Suppressor macrophage treated with lipopolysaccharide for 4 hours (primary cell): ENCODE data around the gene GMPS.
"Not testable (repeated sequence)": the region's sequence is repeated elsewhere in the genome, so short reads cannot be mapped to it uniquely, and the experiment has no call there.

Experiments used
- DNase-seq: peaks from one replicate; pipeline ENCODE4 v3.0.0-alpha.2; 2020

Gene GMPS

GRCh38 chr3:155872904-155873646 lies 2.6 kb downstream of the GMPS start:
- DNase-seq: peak; percentile 51

DNA sequence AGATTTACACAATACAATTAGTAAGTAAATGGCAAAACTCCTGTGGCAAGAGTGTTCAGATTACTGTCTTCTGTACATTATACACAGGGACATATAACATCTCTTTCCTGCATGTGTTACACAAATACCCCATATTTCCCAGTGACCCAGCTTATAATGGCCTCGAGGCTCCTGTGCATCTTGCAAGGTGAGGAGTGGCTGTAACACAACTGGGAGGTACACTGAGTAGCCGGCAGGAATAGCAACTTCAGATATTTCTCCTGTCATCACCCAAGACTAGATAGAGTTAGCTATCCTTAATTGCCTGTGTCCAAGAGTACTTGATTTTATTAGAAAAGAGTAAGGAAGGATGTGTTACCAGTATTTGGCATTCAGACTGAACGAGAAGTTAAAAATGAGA lies 5.6 kb downstream of the GMPS start:
- DNase-seq: no peak

- DNase-seq: no peak
These were observed 6.1 kb downstream of the GMPS start for GRCh38 chr3:155876503-155876902.

GRCh38 chr3:155880286-155880685 lies 9.8 kb downstream of the GMPS start:
- DNase-seq: no peak

GRCh38 chr3:155884292-155884691 lies 13.8 kb downstream of the GMPS start:
- DNase-seq: no peak

DNA sequence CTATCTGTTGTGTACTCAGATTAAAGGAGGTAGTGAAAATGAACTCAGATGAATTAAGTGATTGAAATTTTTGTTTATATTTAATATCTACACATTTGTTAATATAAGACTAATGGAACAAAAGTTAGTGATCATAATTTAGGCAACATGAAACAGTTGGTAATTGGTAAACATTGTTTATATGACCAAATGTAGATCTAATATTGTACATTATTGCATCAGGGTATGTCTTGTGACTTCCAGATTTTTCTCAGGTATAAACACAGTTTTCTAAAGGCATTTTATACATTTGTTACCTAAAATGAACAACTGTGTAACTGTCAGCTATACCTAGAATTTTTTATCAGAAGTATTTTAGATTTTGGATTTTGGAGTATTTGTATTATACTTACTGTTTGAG lies 14.8 kb downstream of the GMPS start:
- DNase-seq: no peak

DNA sequence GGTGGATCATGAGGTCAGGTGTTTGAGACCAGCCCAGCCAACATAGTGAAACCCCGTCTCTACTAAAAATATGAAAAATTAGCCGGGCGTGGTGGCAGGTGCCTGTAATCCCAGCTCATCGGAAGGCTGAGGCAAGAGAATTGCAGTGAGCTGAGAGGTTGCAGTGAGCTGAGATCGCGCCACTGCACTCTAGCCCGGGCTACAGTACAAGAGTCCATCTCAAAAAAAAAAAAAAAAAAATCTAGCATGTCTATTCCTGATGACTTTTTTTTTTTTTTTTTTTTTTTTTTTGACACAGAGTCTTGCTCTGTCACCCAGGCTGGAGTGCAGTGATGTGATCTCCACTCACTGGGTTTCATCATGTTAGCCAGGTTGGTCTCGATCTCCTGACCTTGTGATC lies 15.9 kb downstream of the GMPS start:
- DNase-seq: not testable (repeated sequence)

DNA sequence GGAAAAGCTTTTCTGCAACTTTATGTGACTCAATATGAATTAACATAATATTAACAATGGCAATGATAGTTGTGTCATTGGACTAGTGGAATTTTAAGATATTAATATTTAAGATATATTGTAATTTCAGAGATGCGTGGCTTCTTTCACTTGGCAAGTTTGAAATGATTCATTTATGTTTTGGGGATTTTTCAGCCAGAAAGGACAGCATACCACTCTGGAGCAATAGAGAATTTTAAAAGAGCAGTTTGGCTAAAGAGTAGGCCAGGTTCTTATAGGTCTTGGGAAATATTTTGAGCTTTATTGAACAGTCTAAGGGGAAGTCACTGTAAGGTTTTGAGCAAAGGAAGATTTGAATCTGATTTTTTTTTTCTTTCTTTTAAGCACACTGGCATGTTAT lies 16.5 kb downstream of the GMPS start:
- DNase-seq: no peak

GRCh38 chr3:155889212-155889611 lies 18.8 kb downstream of the GMPS start:
- DNase-seq: no peak

DNA sequence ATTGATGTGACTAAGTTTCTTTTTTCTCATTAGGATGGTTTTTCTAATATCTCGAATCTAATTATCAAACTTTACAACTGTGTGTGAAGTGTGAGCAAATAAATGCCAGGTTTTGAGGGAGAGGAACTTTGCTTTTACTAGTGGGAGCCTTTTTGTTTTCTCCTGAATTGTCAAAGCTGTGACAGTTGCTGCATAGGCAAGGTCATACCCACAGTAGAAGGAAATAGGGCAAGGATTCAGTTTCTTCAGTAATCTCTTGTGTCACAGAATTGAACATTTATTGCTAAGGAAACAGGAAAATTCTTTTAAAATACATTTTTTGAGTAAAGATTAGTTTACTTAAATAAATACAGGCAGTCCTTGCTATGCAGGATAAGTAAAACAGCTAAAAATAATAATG lies 19.5 kb downstream of the GMPS start:
- DNase-seq: no peak

- no peak for DNase-seq
These were observed 20.3 kb downstream of the GMPS start for GRCh38 chr3:155890671-155891190.

GRCh38 chr3:155891321-155891720 lies 20.9 kb downstream of the GMPS start:
- no peak for DNase-seq

DNA sequence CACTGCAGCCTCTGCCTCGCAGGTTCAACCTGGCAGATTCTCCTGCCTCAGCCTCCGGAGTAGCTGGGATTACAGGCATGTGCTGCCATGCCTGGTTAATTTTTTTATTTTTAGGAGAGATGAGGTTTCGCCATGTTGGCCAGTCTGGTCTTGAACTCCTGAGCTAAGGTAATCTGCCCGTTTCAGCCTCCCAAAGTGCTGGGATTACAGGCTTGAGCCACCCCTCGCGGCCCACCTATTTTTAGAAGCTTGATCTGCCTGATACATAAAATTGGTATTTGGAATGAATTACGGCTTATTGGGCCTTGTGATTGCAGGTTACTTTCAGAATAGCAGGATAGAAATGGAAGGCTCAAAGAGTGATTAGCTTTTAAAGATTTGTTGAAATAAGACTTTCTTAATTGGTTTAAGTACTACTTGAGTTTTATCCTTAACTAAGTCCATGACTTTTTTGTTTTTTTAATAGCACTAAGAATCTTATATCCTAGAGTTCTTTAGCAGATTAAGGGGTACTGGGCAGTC lies 25.0 kb downstream of the GMPS start:
- no peak for DNase-seq

GRCh38 chr3:155906900-155907299 lies 36.5 kb downstream of the GMPS start:
- no peak for DNase-seq

GRCh38 chr3:155908086-155908485 lies 37.6 kb downstream of the GMPS start:
- no peak for DNase-seq

GRCh38 chr3:155908605-155909004 lies 38.2 kb downstream of the GMPS start:
- DNase-seq: no peak

DNA sequence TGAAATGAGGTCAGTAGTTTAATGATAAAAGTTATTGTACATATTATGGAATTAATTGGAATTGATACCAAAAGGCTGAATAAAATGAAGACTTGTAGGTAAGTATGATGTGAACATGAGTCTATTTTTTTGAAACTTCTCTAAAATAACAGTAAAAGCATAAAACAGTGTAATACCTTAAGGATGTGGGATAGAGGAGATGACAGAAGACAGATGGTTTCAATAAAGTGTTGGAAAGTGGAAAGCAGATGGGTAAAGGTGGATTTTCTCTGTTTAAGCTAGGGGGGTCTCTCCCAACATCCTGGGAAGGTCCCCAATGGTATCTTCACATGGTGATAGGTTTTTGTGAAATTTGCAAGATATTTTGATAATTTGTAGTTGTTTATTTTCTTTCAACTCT lies 41.6 kb downstream of the GMPS start:
- DNase-seq: no peak

GRCh38 chr3:155912579-155913190 lies 42.2 kb downstream of the GMPS start:
- DNase-seq: no peak

GRCh38 chr3:155917781-155918180 lies 47.3 kb downstream of the GMPS start:
- peak; percentile 1 for DNase-seq

DNA sequence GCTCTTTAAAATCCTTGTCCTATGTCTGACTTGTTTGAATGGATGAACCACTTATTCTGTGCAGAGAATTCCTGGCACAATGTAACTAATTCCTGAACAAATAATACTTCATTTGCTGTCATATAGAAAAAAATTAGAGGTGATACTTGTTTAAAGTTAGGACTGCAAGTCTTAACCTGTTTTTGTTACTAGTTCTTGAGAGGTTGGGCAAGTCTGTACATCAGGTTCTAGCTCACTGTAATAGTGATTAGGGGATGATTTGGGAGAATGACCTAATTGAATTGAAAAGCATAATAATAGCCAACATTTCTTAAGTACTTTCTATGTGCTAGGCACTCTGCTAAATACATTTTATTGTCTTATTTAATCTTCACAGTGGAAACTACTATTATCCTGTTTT lies 49.3 kb downstream of the GMPS start:
- no peak for DNase-seq

DNA sequence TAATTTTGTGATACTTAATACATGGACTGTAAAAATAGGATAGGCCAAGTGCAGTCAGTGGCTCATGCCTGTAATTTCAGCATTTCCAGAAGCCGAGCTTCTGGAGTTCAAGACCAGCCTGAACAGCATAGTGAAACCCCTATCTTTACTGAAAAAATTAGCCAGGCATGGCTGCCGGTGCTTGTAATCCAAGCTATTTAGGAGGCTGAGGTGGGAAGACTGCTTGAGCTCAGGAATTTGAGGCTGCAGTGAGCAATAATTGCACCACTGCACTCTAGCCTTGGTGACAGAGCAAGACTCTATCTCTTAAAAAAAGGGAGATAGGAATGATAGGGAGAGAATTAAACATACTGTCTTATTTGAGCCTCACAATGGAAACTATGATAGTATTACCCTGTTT lies 51.0 kb downstream of the GMPS start:
- DNase-seq: no peak

DNA sequence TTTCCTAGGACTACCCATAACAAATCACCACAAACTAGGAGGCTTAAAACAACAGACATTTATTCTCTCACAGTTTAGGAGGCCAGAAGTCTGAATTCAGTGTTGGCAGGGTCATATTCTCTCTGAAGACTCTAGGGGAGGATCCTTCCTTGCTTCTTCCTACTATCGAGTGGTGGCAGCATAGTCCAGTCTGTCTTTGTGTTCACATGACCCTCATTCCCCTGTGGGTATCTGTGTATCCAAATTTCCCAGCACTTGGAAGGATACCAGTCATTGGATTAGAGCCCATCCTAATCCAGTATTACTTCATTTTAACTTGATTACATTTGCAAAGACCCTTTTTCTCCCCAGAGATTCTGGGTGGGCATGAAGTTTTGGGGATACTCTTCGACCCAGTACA lies 63.8 kb downstream of the GMPS start:
- DNase-seq: no peak

GRCh38 chr3:155938409-155938808 lies 68.0 kb downstream of the GMPS start:
- no peak for DNase-seq

- DNase-seq: no peak
These were observed 70.9 kb downstream of the GMPS start for GRCh38 chr3:155941354-155941753.
